Stomach (tissue), 4 donors: ENCODE results near the gene GAPVD1.

Source experiments
- EP300 ChIP-seq: sonication (generic); formaldehyde crosslinking; IDR thresholded peaks from one replicate; pipeline ENCODE4 v1.6.1; 2017; ENCODE audit warnings: antibody characterized with exemption
- POLR2A ChIP-seq, 4 donors: fragments of 450-650 bp; IDR thresholded peaks; one replicate each; pipeline ENCODE4 v1.6.1; 2016; ENCODE audit warnings: antibody characterized with exemption in 4 of 4, control low read depth in 2 of 4, mild to moderate bottlenecking in 1 of 4, moderate library complexity in 1 of 4
- POLR2AphosphoS5 ChIP-seq, 3 donors: sonication (generic); formaldehyde crosslinking; IDR thresholded peaks; one replicate each; pipeline ENCODE4 v1.6.1; 2016; ENCODE audit warnings: antibody characterized with exemption in 3 of 3
- TF ChIP-seq, protein P1 (sequence below), 7 experiments: fragments of 450-650 bp in 4 of 7; fragments of 200-600 bp in 3 of 7; sonication (generic) in 3 of 7; IDR thresholded peaks; one replicate each; pipeline ENCODE4 v1.5.1; 2016 to 2019; ENCODE audit warnings: antibody characterized with exemption in 7 of 7, control low read depth in 2 of 7, mild to moderate bottlenecking in 1 of 7

DNA sequence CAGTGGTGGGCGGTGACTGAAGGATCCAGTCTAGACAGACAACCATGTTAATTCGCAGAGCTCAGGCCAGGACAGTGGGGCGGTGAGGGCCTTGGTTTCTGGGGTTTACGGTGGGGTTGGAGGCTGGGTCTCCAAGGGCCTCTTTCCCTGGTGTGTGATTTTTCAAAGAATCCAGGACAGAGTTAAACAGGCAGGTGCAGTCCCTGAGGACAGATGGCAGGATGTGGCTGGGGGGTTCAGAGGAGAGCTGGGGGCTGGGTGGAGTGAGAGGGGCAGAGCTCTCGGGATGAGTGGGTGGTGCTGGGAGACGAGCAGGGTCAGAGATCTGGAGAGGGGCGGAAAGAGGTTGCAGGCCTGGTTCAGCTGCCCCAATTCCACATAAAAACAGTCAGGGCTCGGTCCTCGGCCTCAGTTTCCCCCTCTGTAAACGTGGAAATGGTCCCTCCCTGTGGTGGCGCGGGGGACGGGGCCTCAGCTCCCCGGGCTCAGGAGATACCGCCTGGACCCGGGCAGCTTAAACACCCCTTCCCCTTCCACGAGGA lies 145.9 kb downstream of the GAPVD1 start:
- TF ChIP-seq, protein P1, sequence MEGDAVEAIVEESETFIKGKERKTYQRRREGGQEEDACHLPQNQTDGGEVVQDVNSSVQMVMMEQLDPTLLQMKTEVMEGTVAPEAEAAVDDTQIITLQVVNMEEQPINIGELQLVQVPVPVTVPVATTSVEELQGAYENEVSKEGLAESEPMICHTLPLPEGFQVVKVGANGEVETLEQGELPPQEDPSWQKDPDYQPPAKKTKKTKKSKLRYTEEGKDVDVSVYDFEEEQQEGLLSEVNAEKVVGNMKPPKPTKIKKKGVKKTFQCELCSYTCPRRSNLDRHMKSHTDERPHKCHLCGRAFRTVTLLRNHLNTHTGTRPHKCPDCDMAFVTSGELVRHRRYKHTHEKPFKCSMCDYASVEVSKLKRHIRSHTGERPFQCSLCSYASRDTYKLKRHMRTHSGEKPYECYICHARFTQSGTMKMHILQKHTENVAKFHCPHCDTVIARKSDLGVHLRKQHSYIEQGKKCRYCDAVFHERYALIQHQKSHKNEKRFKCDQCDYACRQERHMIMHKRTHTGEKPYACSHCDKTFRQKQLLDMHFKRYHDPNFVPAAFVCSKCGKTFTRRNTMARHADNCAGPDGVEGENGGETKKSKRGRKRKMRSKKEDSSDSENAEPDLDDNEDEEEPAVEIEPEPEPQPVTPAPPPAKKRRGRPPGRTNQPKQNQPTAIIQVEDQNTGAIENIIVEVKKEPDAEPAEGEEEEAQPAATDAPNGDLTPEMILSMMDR (IDR thresholded peaks at IDR 0.05), result no peak
- TF ChIP-seq POLR2AphosphoS5 (IDR thresholded peaks at IDR 0.05) (no peak), POLR2A (IDR thresholded peaks at IDR 0.05) (no peak), EP300 (no peak)
